Measurements from ENCODE around the gene CYS1.

CYS1 gene

DNA sequence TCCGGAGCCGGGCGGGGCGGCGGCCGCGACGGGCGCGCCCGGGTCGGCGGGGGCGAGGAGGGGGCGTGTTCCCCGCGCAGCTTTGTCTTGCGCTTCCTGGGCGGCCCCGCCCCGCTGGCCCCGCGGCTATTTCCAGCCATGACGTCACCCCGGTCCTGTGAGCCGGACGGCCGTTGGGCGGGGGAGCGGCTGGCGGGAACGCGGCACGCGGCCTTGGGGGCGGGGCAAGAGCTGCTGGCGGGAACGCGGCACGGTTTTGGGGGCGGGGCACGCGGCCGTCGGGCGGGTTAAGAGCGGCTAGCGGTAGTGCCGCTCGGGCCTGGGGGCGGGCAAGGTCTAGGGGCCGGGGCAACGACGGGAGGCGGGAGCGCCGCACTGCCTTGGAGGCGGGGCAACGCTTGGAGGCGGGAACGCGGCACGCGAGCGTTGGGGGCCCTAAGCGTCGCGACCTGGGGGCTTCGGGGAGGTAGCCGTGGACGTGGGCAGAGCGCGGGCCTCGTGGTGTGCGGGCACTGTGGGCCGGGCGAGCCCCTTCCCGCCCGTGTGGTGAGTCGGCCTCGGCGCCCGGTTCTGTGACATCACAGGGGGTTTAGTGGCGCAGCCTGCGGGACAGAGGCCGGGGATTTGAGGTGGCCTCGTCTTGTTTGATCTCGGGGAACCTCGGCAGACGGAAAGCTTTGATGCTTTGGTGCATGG, 36.2 kb downstream of the CYS1 start:
- peak; percentile 91 for DNase-seq (ENCODE audit: low read depth, low spot score)
- no peak for TF ChIP-seq CTCF (IDR thresholded peaks at IDR 0.05; ENCODE audit: low read depth, low read length)
- peak overlapping the region; percentile 43 for H3K4me3 ChIP-seq (ENCODE audit: low read depth, low read length)
- in situ Hi-C loops (cut with HindIII; ENCODE audit: low sequenced_read_pairs): loop anchor here (25.0 kb wide), 1 partner anchor 232 kb away; no protein-coding TSS in a partner anchor

GRCh38 chr2:10043256-10043905, 36.8 kb downstream of the CYS1 start, which contains the start of gene KLF11:
Gene KLF11 (plus strand): TSS chr2:10043550. CDS start chr2:10043717, 167 bp downstream.
- H3K4me3 ChIP-seq (ENCODE audit: low read depth, low read length): peak within 1 kb of the TSS; percentile 45
- in situ Hi-C loops (cut with HindIII; ENCODE audit: low sequenced_read_pairs): loop anchor here (25.0 kb wide), 1 partner anchor 231 kb away; no protein-coding TSS in a partner anchor
- peak; percentile 85 for DNase-seq (ENCODE audit: low read depth, low spot score)
- TF ChIP-seq CTCF (IDR thresholded peaks at IDR 0.05; ENCODE audit: low read depth, low read length): no peak

DNA sequence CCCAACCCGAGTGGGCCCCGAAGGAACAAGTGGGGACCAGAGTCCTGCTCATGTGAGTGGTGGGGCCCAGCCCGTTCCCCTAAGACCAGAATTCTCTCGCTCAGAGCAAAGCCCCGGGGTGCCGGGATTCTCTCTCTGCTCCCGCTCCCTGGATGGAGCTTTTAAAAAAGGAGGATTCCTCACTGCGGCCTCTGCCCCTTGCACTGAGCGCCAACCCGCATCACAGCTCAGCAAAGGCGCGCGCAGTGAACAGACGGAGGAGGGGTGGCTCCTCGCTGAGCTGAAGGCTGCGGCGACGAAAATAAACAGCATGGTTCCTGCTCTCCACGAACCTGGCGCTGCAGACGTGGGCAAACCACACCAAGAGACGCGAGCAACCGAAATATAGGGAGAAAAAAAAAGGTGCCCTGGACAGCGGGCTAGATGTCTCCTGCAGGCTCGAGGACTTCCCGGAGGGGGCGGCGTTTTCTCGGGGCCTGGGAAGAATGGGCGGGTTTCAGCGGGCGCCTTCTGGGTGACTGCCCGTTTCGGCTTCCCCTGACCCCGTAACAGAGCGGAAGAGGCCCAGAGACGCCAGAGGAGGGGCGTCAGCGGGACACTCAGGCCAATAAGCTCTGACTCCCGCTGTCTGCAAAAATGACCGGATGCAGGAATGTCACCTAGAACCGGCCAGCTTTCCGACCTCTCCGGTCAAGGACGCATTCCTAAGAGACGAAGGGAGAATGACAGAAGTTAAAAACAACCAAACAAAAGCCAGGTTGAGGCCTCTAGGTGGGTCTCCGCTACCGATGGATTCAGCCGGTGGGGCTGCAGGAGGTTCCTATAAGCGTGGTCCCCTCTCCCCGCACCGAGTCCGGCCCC, 37.7 kb downstream of the CYS1 start:
- no peak for TF ChIP-seq CTCF (IDR thresholded peaks at IDR 0.05; ENCODE audit: low read depth, low read length)
- DNase-seq (ENCODE audit: low read depth, low spot score): peak; percentile 44
- in situ Hi-C loops (cut with HindIII; ENCODE audit: low sequenced_read_pairs): loop anchor here (25.0 kb wide), 1 partner anchor 230 kb away; no protein-coding TSS in a partner anchor
- H3K4me3 ChIP-seq (ENCODE audit: low read depth, low read length): peak overlapping the region; percentile 45

GRCh38 chr2:10041711-10042110, 38.5 kb downstream of the CYS1 start:
- DNase-seq (ENCODE audit: low read depth, low spot score): no peak
- no peak overlapping the region for H3K4me3 ChIP-seq (ENCODE audit: low read depth, low read length)
- in situ Hi-C loops (cut with HindIII; ENCODE audit: low sequenced_read_pairs): loop anchor here (25.0 kb wide), 1 partner anchor 229 kb away; no protein-coding TSS in a partner anchor
- no peak for TF ChIP-seq CTCF (IDR thresholded peaks at IDR 0.05; ENCODE audit: low read depth, low read length)

DNA sequence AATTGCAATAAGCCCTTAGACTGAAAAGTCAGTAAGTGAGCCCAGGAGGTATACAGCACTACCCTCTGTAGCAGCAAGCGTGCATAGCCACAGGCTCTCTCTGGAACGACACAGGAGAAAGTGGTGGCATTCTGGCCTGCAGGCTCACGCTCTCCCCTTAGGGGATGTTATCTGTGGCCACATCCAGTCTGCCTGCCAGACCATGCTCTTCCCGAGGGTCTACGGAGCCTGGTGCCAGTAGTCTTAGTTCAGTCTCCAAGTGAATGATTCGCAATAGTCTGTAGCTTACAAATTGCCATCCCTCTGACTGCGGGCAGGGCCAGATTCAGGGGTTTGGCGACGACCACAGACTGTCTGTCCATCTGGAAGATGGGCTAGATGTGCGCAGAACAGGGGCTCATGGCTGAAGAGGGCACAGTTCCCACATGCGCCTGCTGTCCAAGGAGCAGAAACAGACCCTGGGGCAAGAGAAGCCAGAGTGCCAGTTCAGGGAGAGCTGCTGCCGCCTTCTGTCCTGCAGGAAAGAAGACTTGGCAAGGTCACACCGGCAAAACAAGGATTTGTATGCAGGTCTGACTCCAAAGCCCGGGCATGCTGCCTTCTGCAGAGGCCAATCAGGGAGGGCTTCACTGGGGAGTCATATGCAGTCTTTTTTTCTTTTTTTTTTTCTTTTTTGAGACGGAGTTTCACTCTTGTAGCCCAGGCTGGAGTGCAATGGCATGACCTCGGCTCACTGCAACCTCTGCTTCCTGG, 40.4 kb downstream of the CYS1 start:
- in situ Hi-C loops (cut with HindIII; ENCODE audit: low sequenced_read_pairs): loop anchor here (10.0 to 25.0 kb wide), 2 partner anchors 75 to 228 kb away; no protein-coding TSS in a partner anchor
- peak; percentile 13 for DNase-seq (ENCODE audit: low read depth, low spot score)
- H3K4me3 ChIP-seq (ENCODE audit: low read depth, low read length): no peak overlapping the region
- TF ChIP-seq CTCF (IDR thresholded peaks at IDR 0.05; ENCODE audit: low read depth, low read length): no peak
